Heart right ventricle (tissue), 16 donors: ENCODE results near the gene MEGF10. TPM values are rescaled to one million over a fixed set of nuclear protein-coding genes. Genes with fewer than 3 reads are reported as not detected.

Source experiments
- ATAC-seq, 8 donors: fragments of 200-7000 bp; cut with Tn5 transposase; one replicate each; pipeline ENCODE4 v1.9.1; 2020; ENCODE audit warnings: mild to moderate bottlenecking in 8 of 8, moderate library complexity in 8 of 8, moderate number of reproducible peaks in 1 of 8
- DNase-seq, 2 donors: peaks; one replicate each; pipeline ENCODE4 v3.0.0-alpha.2; 2020
- H3K27ac ChIP-seq, 10 donors: fragments of 200-600 bp; sonication (generic) in 2 of 10; one replicate each; pipeline versions ENCODE4 v1.5.0 to v1.8.0; 2020 to 2022; ENCODE audit warnings: mild to moderate bottlenecking in 3 of 10
- H3K27me3 ChIP-seq, 7 donors: fragments of 200-600 bp; one replicate each; pipeline ENCODE4 v1.8.0; 2021 to 2022; ENCODE audit warnings: mild to moderate bottlenecking in 2 of 7
- H3K36me3 ChIP-seq, 9 donors: fragments of 200-600 bp; sonication (generic) in 1 of 9; one replicate each; pipeline versions ENCODE4 v1.5.0 to v1.8.0; 2020 to 2022; ENCODE audit warnings: mild to moderate bottlenecking in 2 of 9
- H3K4me1 ChIP-seq, 9 donors: fragments of 200-600 bp; sonication (generic) in 1 of 9; one replicate each; pipeline versions ENCODE4 v1.5.0 to v1.8.0; 2020 to 2022; ENCODE audit warnings: mild to moderate bottlenecking in 4 of 9
- H3K4me3 ChIP-seq, 10 donors: fragments of 200-600 bp; sonication (generic) in 2 of 10; one replicate each; pipeline versions ENCODE4 v1.5.0 to v1.8.0; 2020 to 2022; ENCODE audit warnings: mild to moderate bottlenecking in 7 of 10, moderate library complexity in 2 of 10
- H3K9me3 ChIP-seq, 11 donors: fragments of 200-600 bp in 10 of 11; sonication (generic) in 2 of 11; one replicate each; pipeline versions ENCODE4 v1.5.0 to v1.8.0; 2013 to 2022; ENCODE audit warnings: mild to moderate bottlenecking in 2 of 11, control low read depth in 1 of 11, moderate library complexity in 1 of 11
- WGBS, 2 donors: extraction: QIAGEN DNeasy Blood & Tissue Kit; methylation state at CpG; one replicate each; pipeline ENCODE4 v1.1.7; 2013; ENCODE audit warnings: inconsistent platforms in 1 of 2; 5-methylcytosine and 5-hydroxymethylcytosine counted together
- intact Hi-C, 10 donors: fragments of 100-400 bp; cut with DNase I; formaldehyde crosslinking; loops; one replicate each; pipeline versions ENCODE4 v1.11.1 to v1.14.2; 2022
- polyA plus RNA-seq, 2 donors: library from polyadenylated mRNA; stranded (reverse); fragments of 200-250 nt; gene quantifications; one replicate each; pipeline ENCODE4 v1.2.3, GENCODE V29; 2013
- total RNA-seq, 10 donors: library from RNA; stranded (reverse); fragmentation: NEBNext Ultra II Directional in 3 of 10; extraction: Animal tissue kit (Norgen Biotek cat#: 25700) in 3 of 10; gene quantifications; one replicate each; pipeline versions ENCODE4 v1.2.1 to v1.2.4, GENCODE V29; 2021 to 2023
- TF ChIP-seq, protein P1 (sequence below), 9 donors: fragments of 200-600 bp; sonication (generic) in 2 of 9; IDR thresholded peaks; one replicate each; pipeline versions ENCODE4 v1.5.0 to v1.8.0; 2021 to 2022; ENCODE audit warnings: antibody characterized with exemption in 9 of 9, mild to moderate bottlenecking in 5 of 9, moderate library complexity in 1 of 9
- donor health status: Arrhythmogenic right ventricular cardiomyopathy.
- donor health status: ischemic (EF 13 %, LVEDD 7.1; RV severe dilation, severe dysfunction).
- donor health status: healthy with polysubstance abuse.
- donor health status: DM: no; HTN: yes; CAD: no.
- donor health status: DM: no; HTN: no; CAD: no.
- donor health status: ischemic (EF 25% LVEDD 6.9; RV normal size, moderate dysfunction).
- donor health status: ischemic (EF 25% LVEDD 5.7; RV mildly dilated, moderate dysfunction).
- donor health status: healthy.
- donor health status: DM: yes; HTN: yes; CAD: no.
- donor health status: Ischemic cardiomyopathy.
- donor health status: ischemic (EF 35%, LVEDD 5.7; RV mildly dilated, moderate dysfunction).
- donor health status: nonischemic (EF 11% LVEDD 7.7; RV severe dilation, severe dysfunction).
- donor health status: DM: yes; HTN: yes; CAD: no.
- donor health status: PGD.
- donor health status: ischemic (EF 29% LVEDD 5.4; RV normal size, mild dysfunction).
- donor health status: nonischemic (EF 23%, LVEDD 6.1; RV moderate dilation, normal function).

MEGF10 gene
- total and polyA plus RNA-seq, 12 donors: 0.02 to 1.0 (median 0.24) TPM; not detected in 1

DNA sequence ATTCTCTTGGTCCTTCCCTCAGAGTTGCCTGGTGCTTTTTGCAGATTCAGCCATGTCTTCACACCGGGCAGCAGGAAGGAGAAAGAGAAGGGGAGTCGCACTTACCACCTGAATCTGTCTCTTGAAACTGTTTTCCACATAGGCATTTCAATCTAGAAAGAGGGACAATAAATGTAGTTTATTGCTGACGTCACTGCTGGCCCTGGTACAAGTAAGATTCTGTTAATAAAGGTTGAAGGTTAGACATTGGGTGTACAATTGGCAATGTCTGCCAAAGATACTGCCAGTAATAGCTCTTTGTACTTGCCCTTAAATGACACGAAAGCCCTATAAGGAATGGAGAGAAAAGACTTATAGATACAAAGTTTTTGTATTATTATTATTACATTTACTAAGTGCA is 72.8 kb downstream of the MEGF10 start:
- no peaks in the 10 kb centered on the region for H3K9me3 ChIP-seq
- H3K36me3 ChIP-seq: no peaks in the 10 kb centered on the region
- no peak overlapping the region for H3K27ac ChIP-seq
- DNase-seq (no peak), ATAC-seq (no peak)
- WGBS, 2 donors: 81 to 90% methylated on average over 4 of the region's 4 CpGs
- peaks cover 0 to 14% (median 0%) of the 10 kb centered on the region in 7 donors for H3K27me3 ChIP-seq
- no peak overlapping the region for H3K4me3 ChIP-seq
- TF ChIP-seq, protein P1, sequence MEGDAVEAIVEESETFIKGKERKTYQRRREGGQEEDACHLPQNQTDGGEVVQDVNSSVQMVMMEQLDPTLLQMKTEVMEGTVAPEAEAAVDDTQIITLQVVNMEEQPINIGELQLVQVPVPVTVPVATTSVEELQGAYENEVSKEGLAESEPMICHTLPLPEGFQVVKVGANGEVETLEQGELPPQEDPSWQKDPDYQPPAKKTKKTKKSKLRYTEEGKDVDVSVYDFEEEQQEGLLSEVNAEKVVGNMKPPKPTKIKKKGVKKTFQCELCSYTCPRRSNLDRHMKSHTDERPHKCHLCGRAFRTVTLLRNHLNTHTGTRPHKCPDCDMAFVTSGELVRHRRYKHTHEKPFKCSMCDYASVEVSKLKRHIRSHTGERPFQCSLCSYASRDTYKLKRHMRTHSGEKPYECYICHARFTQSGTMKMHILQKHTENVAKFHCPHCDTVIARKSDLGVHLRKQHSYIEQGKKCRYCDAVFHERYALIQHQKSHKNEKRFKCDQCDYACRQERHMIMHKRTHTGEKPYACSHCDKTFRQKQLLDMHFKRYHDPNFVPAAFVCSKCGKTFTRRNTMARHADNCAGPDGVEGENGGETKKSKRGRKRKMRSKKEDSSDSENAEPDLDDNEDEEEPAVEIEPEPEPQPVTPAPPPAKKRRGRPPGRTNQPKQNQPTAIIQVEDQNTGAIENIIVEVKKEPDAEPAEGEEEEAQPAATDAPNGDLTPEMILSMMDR (IDR thresholded peaks at IDR 0.05): no peak
- intact Hi-C loops: no loop called here
- no peaks in the 10 kb centered on the region for H3K4me1 ChIP-seq

DNA sequence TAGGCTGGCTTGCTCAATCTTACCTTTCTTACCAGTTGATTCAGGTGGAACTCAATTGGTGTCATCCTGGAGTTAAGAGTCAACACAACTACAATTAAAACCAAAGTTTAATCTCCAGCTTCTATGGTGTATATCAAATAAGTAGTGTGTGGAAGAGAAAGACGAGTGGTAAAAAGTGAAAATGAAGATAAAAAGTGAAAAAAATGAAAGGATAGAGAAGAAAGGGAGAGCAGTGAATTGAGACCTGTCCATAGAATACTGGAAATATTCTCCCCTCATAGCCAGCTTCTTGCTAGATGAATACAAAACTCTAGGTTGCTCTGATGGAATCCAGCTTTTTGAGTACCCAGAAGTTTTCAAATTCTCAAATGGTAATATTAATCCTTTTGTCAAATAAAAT is 76.4 kb downstream of the MEGF10 start:
- no peaks in the 10 kb centered on the region for H3K9me3 ChIP-seq
- TF ChIP-seq, protein P1 (IDR thresholded peaks at IDR 0.05): no peak
- WGBS, 2 donors: 69 to 84% methylated on average over 1 of the region's 1 CpG
- DNase-seq: no peak
- ATAC-seq: no peak
- intact Hi-C loops: no loop called here
- H3K27me3 ChIP-seq: peaks cover 0 to 22% (median 0%) of the 10 kb centered on the region in 7 donors
- H3K36me3 ChIP-seq: no peaks in the 10 kb centered on the region
- no peak overlapping the region for H3K4me3 ChIP-seq
- H3K27ac ChIP-seq: no peak overlapping the region
- H3K4me1 ChIP-seq: no peaks in the 10 kb centered on the region

DNA sequence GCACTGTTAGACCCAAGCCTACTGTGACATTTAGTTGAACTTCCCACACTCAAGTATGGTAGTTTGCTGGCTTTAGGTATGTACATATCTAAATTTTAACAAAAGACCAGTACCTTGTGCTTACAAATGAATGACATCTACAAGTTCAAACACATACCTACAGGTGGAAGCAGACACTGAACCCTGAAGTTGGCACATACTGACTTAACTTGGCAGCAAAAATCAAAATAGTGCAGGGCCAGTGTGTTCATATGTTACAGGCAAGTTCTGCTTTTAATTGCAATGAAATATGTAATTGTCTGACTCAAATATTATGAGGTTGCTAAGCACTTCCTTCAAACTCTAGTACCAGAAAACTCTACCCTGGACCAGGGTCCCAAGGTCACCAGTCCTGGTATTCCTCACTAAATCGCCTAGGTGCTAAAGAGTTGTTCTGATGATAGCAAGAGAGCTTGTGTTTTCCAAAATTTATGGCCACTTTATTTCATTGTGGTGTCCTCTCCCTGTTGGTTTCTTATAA is 77.4 kb downstream of the MEGF10 start:
- Histone ChIP-seq H3K27me3 (peaks cover 0 to 22% (median 0%) of the 10 kb centered on the region in 7 donors), H3K27ac (no peak overlapping the region), H3K9me3 (no peaks in the 10 kb centered on the region), H3K4me1 (no peaks in the 10 kb centered on the region), H3K4me3 (no peak overlapping the region), H3K36me3 (no peaks in the 10 kb centered on the region)
- TF ChIP-seq, protein P1 (IDR thresholded peaks at IDR 0.05): no peak
- 79 to 83% methylated on average over 1 of the region's 1 CpG for WGBS, 2 donors
- ATAC-seq (no peak), DNase-seq (no peak)
- intact Hi-C loops: no loop called here

DNA sequence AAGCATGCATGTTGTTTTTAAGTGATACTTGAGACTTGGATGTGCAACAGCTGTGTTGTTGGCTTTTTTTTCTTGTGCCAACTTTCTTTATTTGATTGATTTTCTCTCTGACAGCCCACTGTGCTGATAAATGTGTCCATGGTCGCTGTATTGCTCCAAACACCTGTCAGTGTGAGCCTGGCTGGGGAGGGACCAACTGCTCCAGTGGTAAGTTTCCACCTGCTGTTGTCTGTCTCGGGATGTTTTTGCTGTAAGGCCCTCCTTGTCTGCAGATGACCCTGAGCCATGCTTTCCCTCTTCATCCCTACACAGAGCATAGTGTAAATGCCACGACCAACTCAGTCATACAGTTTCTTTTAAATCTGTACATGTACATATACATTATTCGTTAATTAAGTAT is 79.2 kb downstream of the MEGF10 start:
- no peak overlapping the region for H3K4me3 ChIP-seq
- H3K27ac ChIP-seq: no peak overlapping the region
- no peaks in the 10 kb centered on the region for H3K4me1 ChIP-seq
- intact Hi-C loops: no loop called here
- H3K36me3 ChIP-seq: no peaks in the 10 kb centered on the region
- DNase-seq (no peak), ATAC-seq (no peak)
- H3K9me3 ChIP-seq: peaks cover 0 to 5% (median 0%) of the 10 kb centered on the region in 11 donors
- TF ChIP-seq, protein P1 (IDR thresholded peaks at IDR 0.05): no peak
- peaks cover 0 to 14% (median 0%) of the 10 kb centered on the region in 7 donors for H3K27me3 ChIP-seq
- 66 to 68% methylated on average over 4 of the region's 4 CpGs for WGBS, 2 donors
